ENCODE results near the gene GRK5. TPM values are rescaled to one million over a fixed set of nuclear protein-coding genes. Genes with fewer than 3 reads are reported as not detected.

The GRK5 gene
- total RNA-seq, 1 donor from 2014 or later: 52.8 TPM

DNA sequence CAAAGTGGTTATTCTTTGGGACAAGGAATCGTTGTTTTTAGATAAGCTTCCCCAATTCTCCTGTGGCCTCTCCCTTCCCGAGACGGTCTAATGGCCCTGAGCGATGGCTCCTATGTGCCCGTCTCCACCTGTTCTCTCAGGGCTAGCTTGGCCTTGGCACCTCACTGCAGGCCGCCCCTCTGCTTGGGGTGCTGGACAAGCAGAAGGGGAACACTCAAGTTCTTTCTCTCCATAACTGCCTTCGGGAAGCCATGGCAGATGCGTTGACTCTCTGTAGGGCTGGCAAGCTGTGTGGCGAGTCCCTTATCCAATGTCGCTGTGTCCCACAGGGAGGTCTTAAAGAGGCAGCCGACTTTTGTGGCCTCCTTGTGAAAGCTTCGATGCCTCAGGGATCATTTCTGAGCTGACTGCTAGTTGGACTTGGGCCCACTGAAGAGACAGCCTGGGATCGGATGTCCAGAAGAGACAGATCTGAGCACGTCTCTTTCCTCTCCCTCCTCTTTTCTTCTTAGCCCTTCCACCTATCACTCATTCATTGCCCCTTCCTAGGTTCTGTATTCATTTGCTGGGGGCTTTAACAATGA is 70.8 kb downstream of the GRK5 start:
- no peaks in the 10 kb centered on the region for H3K9me3 ChIP-seq (replicated peaks)
- DNase-seq: no peak
- H3K4me3 ChIP-seq: no peak overlapping the region
- TF ChIP-seq, protein P1, sequence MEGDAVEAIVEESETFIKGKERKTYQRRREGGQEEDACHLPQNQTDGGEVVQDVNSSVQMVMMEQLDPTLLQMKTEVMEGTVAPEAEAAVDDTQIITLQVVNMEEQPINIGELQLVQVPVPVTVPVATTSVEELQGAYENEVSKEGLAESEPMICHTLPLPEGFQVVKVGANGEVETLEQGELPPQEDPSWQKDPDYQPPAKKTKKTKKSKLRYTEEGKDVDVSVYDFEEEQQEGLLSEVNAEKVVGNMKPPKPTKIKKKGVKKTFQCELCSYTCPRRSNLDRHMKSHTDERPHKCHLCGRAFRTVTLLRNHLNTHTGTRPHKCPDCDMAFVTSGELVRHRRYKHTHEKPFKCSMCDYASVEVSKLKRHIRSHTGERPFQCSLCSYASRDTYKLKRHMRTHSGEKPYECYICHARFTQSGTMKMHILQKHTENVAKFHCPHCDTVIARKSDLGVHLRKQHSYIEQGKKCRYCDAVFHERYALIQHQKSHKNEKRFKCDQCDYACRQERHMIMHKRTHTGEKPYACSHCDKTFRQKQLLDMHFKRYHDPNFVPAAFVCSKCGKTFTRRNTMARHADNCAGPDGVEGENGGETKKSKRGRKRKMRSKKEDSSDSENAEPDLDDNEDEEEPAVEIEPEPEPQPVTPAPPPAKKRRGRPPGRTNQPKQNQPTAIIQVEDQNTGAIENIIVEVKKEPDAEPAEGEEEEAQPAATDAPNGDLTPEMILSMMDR (IDR thresholded peaks at IDR 0.05; ENCODE audit: borderline replicate concordance): no peak
- intact Hi-C loops (cut with micrococcal nuclease): no loop called here
- H3K27me3 ChIP-seq (ENCODE audit: low read depth): no peaks in the 10 kb centered on the region
- peaks cover 85% of the 10 kb centered on the region for H3K4me1 ChIP-seq
- peak overlapping the region; percentile 81 for H3K27ac ChIP-seq (replicated peaks)
- H3K36me3 ChIP-seq: no peaks in the 10 kb centered on the region

DNA sequence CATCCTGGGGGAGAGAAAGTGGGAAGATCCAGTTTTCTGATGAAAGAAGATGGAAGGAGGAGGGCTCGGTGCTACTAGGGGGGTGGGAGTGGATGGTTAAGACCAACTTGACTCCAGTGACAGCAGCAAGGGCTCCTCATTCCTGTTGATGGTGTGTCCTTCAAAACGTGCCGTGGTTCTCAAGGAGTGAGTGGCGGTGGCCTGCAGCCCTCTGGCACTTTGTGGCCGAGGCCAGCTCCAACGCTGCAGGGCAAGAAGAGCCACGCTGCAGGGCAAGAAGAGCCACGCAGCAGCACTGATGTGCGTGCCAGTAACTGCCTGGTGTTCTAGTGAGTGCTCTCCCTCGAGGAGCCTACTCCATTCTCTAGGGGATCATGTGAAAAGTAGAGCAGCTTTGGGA is 72.1 kb downstream of the GRK5 start:
- Histone ChIP-seq H3K4me1 (peaks cover 85% of the 10 kb centered on the region), H3K27ac (replicated peaks) (peak overlapping the region; percentile 81), H3K36me3 (no peaks in the 10 kb centered on the region), H3K27me3 (ENCODE audit: low read depth) (no peaks in the 10 kb centered on the region), H3K9me3 (replicated peaks) (no peaks in the 10 kb centered on the region), H3K4me3 (no peak overlapping the region)
- DNase-seq: no peak
- TF ChIP-seq, protein P1 (IDR thresholded peaks at IDR 0.05; ENCODE audit: borderline replicate concordance): no peak
- intact Hi-C loops (cut with micrococcal nuclease): no loop called here

DNA sequence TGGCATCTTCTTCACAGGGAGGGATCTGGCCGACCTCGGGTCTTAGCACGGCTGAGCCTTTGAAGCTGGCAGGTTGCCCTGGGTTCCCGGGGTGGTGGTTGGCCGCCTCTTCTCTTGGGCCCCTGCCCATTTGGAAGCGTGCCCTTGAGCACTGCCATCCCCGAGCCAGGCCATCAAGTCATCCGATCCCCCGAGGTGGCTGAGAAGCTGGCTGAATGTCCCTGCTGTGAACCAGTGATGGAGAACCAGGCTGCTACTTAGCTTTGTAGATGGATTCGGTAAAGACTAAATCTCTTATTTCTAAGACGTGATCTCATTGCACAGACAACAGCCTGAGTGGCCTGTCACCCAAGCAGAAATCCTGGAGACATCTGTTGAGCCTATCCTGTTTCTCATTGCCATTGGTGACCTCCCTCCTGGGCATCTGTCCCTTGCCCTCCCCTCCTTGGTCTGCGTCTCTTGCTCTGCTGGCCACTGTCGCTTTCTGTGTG is 74.3 kb downstream of the GRK5 start:
- Histone ChIP-seq H3K9me3 (replicated peaks) (no peaks in the 10 kb centered on the region), H3K4me3 (peak overlapping the region; percentile 9), H3K27me3 (ENCODE audit: low read depth) (no peaks in the 10 kb centered on the region), H3K27ac (replicated peaks) (peak overlapping the region; percentile 81), H3K36me3 (no peaks in the 10 kb centered on the region), H3K4me1 (peaks cover 97% of the 10 kb centered on the region)
- DNase-seq: peak; percentile 89
- intact Hi-C loops (cut with micrococcal nuclease): no loop called here
- TF ChIP-seq, protein P1 (IDR thresholded peaks at IDR 0.05; ENCODE audit: borderline replicate concordance): no peak

DNA sequence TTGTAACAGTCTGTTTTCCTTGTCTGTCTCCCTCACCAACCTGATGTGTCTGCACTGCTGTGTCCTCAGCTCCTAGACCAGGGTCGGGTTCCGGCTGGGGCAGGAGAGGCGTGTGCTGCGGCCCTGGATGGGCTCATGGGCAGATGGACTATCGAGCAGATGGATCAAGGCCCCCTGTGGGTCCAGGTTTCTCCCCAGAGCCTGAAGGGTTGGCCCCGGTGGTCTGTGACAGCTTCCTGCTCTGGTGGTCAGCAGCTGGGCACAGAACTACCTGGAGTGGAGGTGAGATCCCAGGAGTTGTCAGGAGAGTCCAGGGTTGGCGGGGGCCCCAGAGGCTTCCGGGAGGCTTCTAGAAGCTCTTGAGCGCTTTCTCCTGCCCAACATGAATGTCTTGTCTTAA is 75.1 kb downstream of the GRK5 start:
- TF ChIP-seq, protein P1 (IDR thresholded peaks at IDR 0.05; ENCODE audit: borderline replicate concordance): no peak
- Histone ChIP-seq H3K27ac (replicated peaks) (peak overlapping the region; percentile 81), H3K4me3 (peak overlapping the region; percentile 9), H3K27me3 (ENCODE audit: low read depth) (no peaks in the 10 kb centered on the region), H3K4me1 (peaks cover 100% of the 10 kb centered on the region), H3K36me3 (no peaks in the 10 kb centered on the region), H3K9me3 (replicated peaks) (no peaks in the 10 kb centered on the region)
- intact Hi-C loops (cut with micrococcal nuclease): no loop called here
- DNase-seq: no peak

DNA sequence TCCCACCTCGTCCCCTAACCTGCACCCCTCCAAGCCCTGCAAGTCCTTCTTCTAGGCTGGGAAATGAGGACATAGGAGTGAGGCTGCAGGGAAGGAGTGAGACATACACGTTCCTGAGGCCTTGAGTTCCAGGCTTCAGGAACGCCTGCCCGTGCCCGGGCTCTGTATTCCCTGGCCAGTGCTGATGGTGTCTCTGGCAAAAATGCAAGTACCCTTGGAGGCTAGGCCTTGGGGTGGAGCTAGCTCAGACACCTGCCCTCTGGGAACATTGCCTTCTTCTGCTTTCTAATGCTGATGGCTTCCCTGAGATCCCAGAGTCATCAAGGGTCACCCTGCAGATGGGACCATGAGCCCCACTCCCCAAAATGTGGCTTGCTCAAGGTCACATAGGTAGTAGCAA is 76.0 kb downstream of the GRK5 start:
- H3K27me3 ChIP-seq (ENCODE audit: low read depth): no peaks in the 10 kb centered on the region
- peaks cover 100% of the 10 kb centered on the region for H3K4me1 ChIP-seq
- TF ChIP-seq, protein P1 (IDR thresholded peaks at IDR 0.05; ENCODE audit: borderline replicate concordance): no peak
- DNase-seq: no peak
- intact Hi-C loops (cut with micrococcal nuclease): no loop called here
- H3K9me3 ChIP-seq (replicated peaks): no peaks in the 10 kb centered on the region
- no peak overlapping the region for H3K4me3 ChIP-seq
- peak overlapping the region; percentile 81 for H3K27ac ChIP-seq (replicated peaks)
- no peaks in the 10 kb centered on the region for H3K36me3 ChIP-seq

Data from left ventricle myocardium inferior (tissue), 1 donor.